A673 (cell line): ENCODE measurements around the gene KCNQ4. TPM values are rescaled to one million over a fixed set of nuclear protein-coding genes. Genes with fewer than 3 reads are reported as not detected.

Experiments used
- BruUV-seq: library from RNA; stranded (reverse); fragments of 400-500 nt; replicated peaks from 2 replicates; lab custom pipeline; 2021; lab: Mats Ljungman, UMichigan
- CTCF ChIA-PET: fragments of 300-600 bp; sonication (Branson Sonifier 250); formaldehyde crosslinking; loops from one replicate; lab custom pipeline; 2022; ENCODE audit warnings: antibody characterized with exemption; lab: Charles Lee
- POLR2A ChIA-PET: fragments of 300-600 bp; sonication (Branson Sonifier 250); formaldehyde crosslinking; loops from one replicate; lab custom pipeline; 2022; ENCODE audit warnings: antibody characterized with exemption; ENCODE audit not compliant: low non-redundant PET; lab: Charles Lee
- DNase-seq: peaks from one replicate; pipeline ENCODE4 v3.0.0-alpha.2; 2015; ENCODE audit warnings: low spot score
- H3K27ac ChIP-seq: fragments of 200-600 bp; sonication (generic); 2 replicates; pipeline ENCODE4 v1.5.1; 2016; ENCODE audit warnings: mixed run types, low read depth, mild to moderate bottlenecking, mixed read lengths, antibody characterized with exemption, low read length; ENCODE audit not compliant: poor library complexity, severe bottlenecking
- H3K27me3 ChIP-seq: fragments of 200-600 bp; sonication (generic); replicated peaks from 2 replicates; pipeline ENCODE4 v1.6.1; 2017; ENCODE audit warnings: mixed run types, low read depth, mild to moderate bottlenecking, mixed read lengths, antibody characterized with exemption, low read length; ENCODE audit not compliant: insufficient read depth, poor library complexity
- H3K36me3 ChIP-seq: fragments of 200-600 bp; sonication (generic); 2 replicates; pipeline ENCODE4 v1.6.1; 2016; ENCODE audit warnings: mixed run types, mild to moderate bottlenecking, mixed read lengths, antibody characterized with exemption, low read length; ENCODE audit not compliant: insufficient read depth, poor library complexity, severe bottlenecking
- H3K4me1 ChIP-seq: fragments of 200-600 bp; sonication (generic); 2 replicates; pipeline ENCODE4 v1.6.1; 2017; ENCODE audit warnings: mixed run types, mild to moderate bottlenecking, mixed read lengths, antibody characterized with exemption, low read length; ENCODE audit not compliant: insufficient read depth, poor library complexity, severe bottlenecking
- H3K4me3 ChIP-seq: fragments of 200-600 bp; sonication (generic); 2 replicates; pipeline ENCODE4 v1.5.1; 2016; ENCODE audit warnings: low read depth, mixed run types, mild to moderate bottlenecking, mixed read lengths, low read length; ENCODE audit not compliant: poor library complexity, severe bottlenecking
- H3K9me3 ChIP-seq: fragments of 200-600 bp; sonication (generic); 2 replicates; pipeline ENCODE4 v1.6.1; 2016; ENCODE audit warnings: mixed run types, low read depth, mild to moderate bottlenecking, mixed read lengths, antibody characterized with exemption, low read length; ENCODE audit not compliant: poor library complexity, severe bottlenecking
- CTCF ChIP-seq: fragments of 300-800, 200-600 bp; sonication (generic); conservative IDR thresholded peaks from 2 replicates; pipeline ENCODE4 v1.5.1; 2017; ENCODE audit warnings: low read depth, mild to moderate bottlenecking, antibody characterized with exemption, low read length, moderate library complexity, mixed read lengths
- EZH2 ChIP-seq: fragments of 200-600 bp; sonication (generic); IDR thresholded peaks from 2 replicates; pipeline ENCODE4 v1.6.1; 2017; ENCODE audit warnings: borderline replicate concordance, low read depth, mild to moderate bottlenecking, mixed read lengths, antibody characterized with exemption, low read length; ENCODE audit not compliant: poor library complexity, severe bottlenecking
- intact Hi-C: fragments of 100-400 bp; cut with micrococcal nuclease; formaldehyde crosslinking; loops from one replicate; pipeline ENCODE4 v1.10.0; 2022; ENCODE audit not compliant: unreplicated experiment
- total RNA-seq: library from RNA; stranded (reverse); gene quantifications from 2 replicates; pipeline ENCODE4 v1.2.3, GENCODE V29; 2021

The KCNQ4 gene
- total RNA-seq, 1 experiment from 2014 or later, result 0.62 TPM

- Histone ChIP-seq H3K27ac (no peak overlapping the region), H3K9me3 (no peaks in the 10 kb centered on the region), H3K4me1 (no peaks in the 10 kb centered on the region), H3K36me3 (no peaks in the 10 kb centered on the region), H3K27me3 (no peaks in the 10 kb centered on the region), H3K4me3 (no peak overlapping the region)
- TF ChIP-seq CTCF, result no peak
- no peak for TF ChIP-seq EZH2
- intact Hi-C loops, result no loop called here
- DNase-seq, result no peak
- BruUV-seq, result no TSS peak
- CTCF ChIA-PET, result no interaction called here
- POLR2A ChIA-PET, result no interaction called here
These were observed 42.4 kb downstream of the KCNQ4 start for GRCh38 chr1:40825996-40826395.

- POLR2A ChIA-PET, result no interaction called here
- Histone ChIP-seq H3K4me1 (no peaks in the 10 kb centered on the region), H3K4me3 (no peak overlapping the region), H3K9me3 (no peaks in the 10 kb centered on the region), H3K36me3 (no peaks in the 10 kb centered on the region), H3K27ac (no peak overlapping the region), H3K27me3 (no peaks in the 10 kb centered on the region)
- DNase-seq, result no peak
- intact Hi-C loops, result no loop called here
- CTCF ChIA-PET, result no interaction called here
- BruUV-seq, result no TSS peak
- no peak for TF ChIP-seq EZH2
- no peak for TF ChIP-seq CTCF
These were observed 46.2 kb downstream of the KCNQ4 start for GRCh38 chr1:40829631-40830245.

GRCh38 chr1:40830419-40830943 is 46.9 kb downstream of the KCNQ4 start:
- POLR2A ChIA-PET, result no interaction called here
- CTCF ChIA-PET, result no interaction called here
- H3K36me3 ChIP-seq, result no peaks in the 10 kb centered on the region
- H3K9me3 ChIP-seq, result no peaks in the 10 kb centered on the region
- intact Hi-C loops, result no loop called here
- H3K27me3 ChIP-seq, result no peaks in the 10 kb centered on the region
- H3K4me1 ChIP-seq, result no peaks in the 10 kb centered on the region
- DNase-seq, result no peak
- H3K4me3 ChIP-seq, result no peak overlapping the region
- H3K27ac ChIP-seq, result no peak overlapping the region
- TF ChIP-seq EZH2 (no peak), CTCF (no peak)
- BruUV-seq, result no TSS peak
